Measurements from ENCODE around the gene GGT5. TPM values are rescaled to one million over a fixed set of nuclear protein-coding genes. Genes with fewer than 3 reads are reported as not detected.
"Not testable (repeated sequence)": the region's sequence is repeated elsewhere in the genome, so short reads cannot be mapped to it uniquely, and the experiment has no call there.

The GGT5 gene
- polyA plus RNA-seq, 1 experiment, result 29.1 TPM

- Histone ChIP-seq H3K27me3 (ENCODE audit: control insufficient read depth, insufficient read depth, low read length) (no peaks in the 10 kb centered on the region), H3K36me3 (ENCODE audit: control insufficient read depth, insufficient read depth, low read length) (no peaks in the 10 kb centered on the region), H3K4me3 (ENCODE audit: low read depth, low read length) (no peak overlapping the region)
- DNase-seq (ENCODE audit: low read depth), result no peak
- ChIA-PET POLR2A (no interaction called here), CTCF (interaction anchor here (1.1 to 1.6 kb wide), 3 partner anchors 25 to 33 kb away, joined by 3 to 6 read pairs (median 4); no protein-coding TSS in a partner anchor)
- TF ChIP-seq CTCF (IDR thresholded peaks at IDR 0.05; ENCODE audit: insufficient read depth, low read depth, low read length), result no peak
Measured at GRCh38 chr22:24214467-24215285, 30.2 kb downstream of the GGT5 start.

DNA sequence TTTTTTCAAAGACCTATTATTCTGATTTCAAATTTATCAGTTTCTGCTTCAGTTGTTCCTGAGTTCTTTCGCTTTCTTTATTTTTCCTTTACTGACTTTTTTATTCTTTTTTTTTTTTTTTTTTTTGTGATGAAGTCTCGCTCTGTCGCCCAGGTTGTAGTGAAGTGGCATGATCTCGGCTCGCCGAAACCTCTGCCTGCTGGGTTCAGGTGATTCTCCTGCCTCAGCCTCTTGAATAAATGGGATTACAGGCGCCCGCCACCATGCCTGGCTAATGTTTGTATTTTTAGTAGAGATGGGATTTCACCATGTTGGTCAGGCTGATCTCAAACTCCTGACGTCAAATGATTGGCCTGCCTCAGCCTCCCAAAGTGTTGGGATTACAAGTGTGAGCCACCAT lies 31.8 kb downstream of the GGT5 start:
- CTCF ChIA-PET, result interaction anchor here (0.6 kb wide), 1 partner anchor 31 kb away, joined by 5 read pairs; no protein-coding TSS in a partner anchor
- H3K27me3 ChIP-seq (ENCODE audit: control insufficient read depth, insufficient read depth, low read length); POLR2A ChIA-PET; H3K36me3 ChIP-seq (ENCODE audit: control insufficient read depth, insufficient read depth, low read length); H3K4me3 ChIP-seq (ENCODE audit: low read depth, low read length); DNase-seq (ENCODE audit: low read depth): not testable (repeated sequence)

GRCh38 chr22:24211716-24212115 lies 33.2 kb downstream of the GGT5 start:
- POLR2A ChIA-PET; H3K27me3 ChIP-seq (ENCODE audit: control insufficient read depth, insufficient read depth, low read length); CTCF ChIA-PET; H3K36me3 ChIP-seq (ENCODE audit: control insufficient read depth, insufficient read depth, low read length); H3K4me3 ChIP-seq (ENCODE audit: low read depth, low read length); DNase-seq (ENCODE audit: low read depth): not testable (repeated sequence)

GRCh38 chr22:24210409-24210808 lies 34.5 kb downstream of the GGT5 start:
- POLR2A ChIA-PET; DNase-seq (ENCODE audit: low read depth); CTCF ChIA-PET; H3K36me3 ChIP-seq (ENCODE audit: control insufficient read depth, insufficient read depth, low read length); H3K27me3 ChIP-seq (ENCODE audit: control insufficient read depth, insufficient read depth, low read length); H3K4me3 ChIP-seq (ENCODE audit: low read depth, low read length): not testable (repeated sequence)

DNA sequence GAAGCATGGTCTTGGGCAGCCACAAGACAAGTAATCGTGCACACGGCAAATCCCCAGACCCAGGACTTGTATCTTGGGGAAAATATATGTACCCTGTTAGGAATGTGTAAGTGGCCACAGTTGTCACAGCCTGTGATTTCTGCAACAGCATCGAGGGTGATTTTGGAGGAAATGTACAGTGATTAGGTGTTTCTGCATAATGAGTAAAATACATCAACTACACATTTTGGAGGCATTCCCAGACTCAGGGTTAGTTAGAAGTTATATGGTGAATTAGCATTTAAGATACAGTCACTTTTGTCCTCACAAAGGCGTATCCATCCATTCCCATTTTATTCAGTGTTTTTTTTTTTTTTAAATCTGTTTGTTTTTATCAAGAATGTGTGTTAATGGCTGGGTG lies 35.2 kb downstream of the GGT5 start:
- no peak for DNase-seq (ENCODE audit: low read depth)
- Histone ChIP-seq H3K27me3 (ENCODE audit: control insufficient read depth, insufficient read depth, low read length) (no peaks in the 10 kb centered on the region), H3K36me3 (ENCODE audit: control insufficient read depth, insufficient read depth, low read length) (no peaks in the 10 kb centered on the region), H3K4me3 (ENCODE audit: low read depth, low read length) (no peak overlapping the region)
- no peak for TF ChIP-seq CTCF (IDR thresholded peaks at IDR 0.05; ENCODE audit: insufficient read depth, low read depth, low read length)
- POLR2A ChIA-PET, result no interaction called here
- CTCF ChIA-PET, result no interaction called here

GRCh38 chr22:24209016-24209415 lies 35.9 kb downstream of the GGT5 start:
- Histone ChIP-seq H3K27me3 (ENCODE audit: control insufficient read depth, insufficient read depth, low read length) (no peaks in the 10 kb centered on the region), H3K36me3 (ENCODE audit: control insufficient read depth, insufficient read depth, low read length) (no peaks in the 10 kb centered on the region), H3K4me3 (ENCODE audit: low read depth, low read length) (no peak overlapping the region)
- no peak for TF ChIP-seq CTCF (IDR thresholded peaks at IDR 0.05; ENCODE audit: insufficient read depth, low read depth, low read length)
- CTCF ChIA-PET, result interaction anchor here (1.5 kb wide), 1 partner anchor 19 kb away, joined by 8 read pairs; no protein-coding TSS in a partner anchor
- POLR2A ChIA-PET, result no interaction called here
- DNase-seq (ENCODE audit: low read depth), result no peak
